GM19240 (cell line): ENCODE data around the gene ASH1L.
"Not testable (repeated sequence)": the region's sequence is repeated elsewhere in the genome, so short reads cannot be mapped to it uniquely, and the experiment has no call there.

Experiments
- DNase-seq: peaks from one replicate; pipeline ENCODE4 v3.0.0; 2011; ENCODE audit warnings: low spot score; ENCODE audit not compliant: insufficient read length

Gene ASH1L

GRCh38 chr1:155442431-155442830, 120.2 kb downstream of the ASH1L start:
- not testable (repeated sequence) for DNase-seq

GRCh38 chr1:155437405-155437804, 125.2 kb downstream of the ASH1L start:
- no peak for DNase-seq

GRCh38 chr1:155433831-155434389, 128.7 kb downstream of the ASH1L start:
- DNase-seq = not testable (repeated sequence)

GRCh38 chr1:155433128-155433830, 129.3 kb downstream of the ASH1L start:
- DNase-seq = not testable (repeated sequence)

- no peak for DNase-seq
Measured at GRCh38 chr1:155424091-155424490, 138.5 kb downstream of the ASH1L start.

- no peak for DNase-seq
Measured at GRCh38 chr1:155420788-155421187, 141.8 kb downstream of the ASH1L start.

GRCh38 chr1:155411840-155412239, 150.8 kb downstream of the ASH1L start:
- not testable (repeated sequence) for DNase-seq

- DNase-seq = no peak
Measured at GRCh38 chr1:155410931-155411330, 151.7 kb downstream of the ASH1L start.

- DNase-seq = no peak
Measured at GRCh38 chr1:155396874-155397476, 165.6 kb downstream of the ASH1L start.

- DNase-seq = no peak
Measured at GRCh38 chr1:155392898-155393411, 169.6 kb downstream of the ASH1L start.

GRCh38 chr1:155389826-155390225, 172.8 kb downstream of the ASH1L start:
- DNase-seq = no peak

GRCh38 chr1:155385836-155386235, 176.8 kb downstream of the ASH1L start:
- DNase-seq = not testable (repeated sequence)

- no peak for DNase-seq
Measured at GRCh38 chr1:155383406-155383805, 179.2 kb downstream of the ASH1L start.

GRCh38 chr1:155379631-155380090, 182.9 kb downstream of the ASH1L start:
- DNase-seq = no peak

- DNase-seq = no peak
Measured at GRCh38 chr1:155379180-155379579, 183.4 kb downstream of the ASH1L start.

GRCh38 chr1:155360051-155360450, 202.6 kb downstream of the ASH1L start:
- no peak for DNase-seq

GRCh38 chr1:155352631-155353030, 210.0 kb downstream of the ASH1L start:
- no peak for DNase-seq

GRCh38 chr1:155342842-155343241, 219.8 kb downstream of the ASH1L start:
- no peak for DNase-seq

GRCh38 chr1:155339515-155340097, 223.0 kb downstream of the ASH1L start:
- no peak for DNase-seq

- no peak for DNase-seq
Measured at GRCh38 chr1:155334962-155335361, 227.6 kb downstream of the ASH1L start.

GRCh38 chr1:155329980-155330598, 232.5 kb downstream of the ASH1L start:
- no peak for DNase-seq

GRCh38 chr1:155328856-155329255, 233.7 kb downstream of the ASH1L start:
- not testable (repeated sequence) for DNase-seq
